GM12865 (cell line): ENCODE measurements around the gene SLC5A6.

Experiments
- DNase-seq: peaks from one replicate; pipeline ENCODE4 v3.0.0; 2010; ENCODE audit warnings: low read depth
- H3K4me3 ChIP-seq: 2 replicates; pipeline ENCODE4 v1.5.1; 2011; ENCODE audit warnings: mild to moderate bottlenecking, low read depth, low read length, control low read depth
- TF ChIP-seq, protein P1 (sequence below): IDR thresholded peaks from 2 replicates; pipeline ENCODE4 v1.5.1; 2011; ENCODE audit warnings: low read length, control low read depth, low read depth, inconsistent platforms; ENCODE audit not compliant: insufficient read depth; ENCODE audit errors: missing control alignments

SLC5A6 gene

DNA sequence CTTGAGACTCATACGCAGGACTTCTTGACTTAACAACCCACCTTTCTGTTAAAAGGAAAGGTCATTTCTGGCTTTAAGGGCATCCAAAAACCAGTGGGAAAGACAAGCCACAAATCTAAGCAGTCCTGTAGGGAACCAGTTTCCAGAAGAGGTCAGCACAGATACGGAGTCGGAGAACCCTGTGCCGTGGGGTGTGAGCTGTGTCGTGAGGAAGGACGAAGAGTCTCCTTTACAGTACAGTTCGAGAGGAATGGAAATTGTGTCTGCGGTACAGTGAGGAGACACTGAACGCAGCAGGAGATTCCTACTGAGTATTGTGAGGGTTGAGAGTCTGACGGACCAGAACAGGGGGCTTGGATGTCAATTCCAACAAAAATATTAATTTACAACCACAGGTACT is 33.0 kb upstream of the SLC5A6 start:
- DNase-seq, result no peak
- H3K4me3 ChIP-seq, result no peak overlapping the region
- TF ChIP-seq, protein P1, sequence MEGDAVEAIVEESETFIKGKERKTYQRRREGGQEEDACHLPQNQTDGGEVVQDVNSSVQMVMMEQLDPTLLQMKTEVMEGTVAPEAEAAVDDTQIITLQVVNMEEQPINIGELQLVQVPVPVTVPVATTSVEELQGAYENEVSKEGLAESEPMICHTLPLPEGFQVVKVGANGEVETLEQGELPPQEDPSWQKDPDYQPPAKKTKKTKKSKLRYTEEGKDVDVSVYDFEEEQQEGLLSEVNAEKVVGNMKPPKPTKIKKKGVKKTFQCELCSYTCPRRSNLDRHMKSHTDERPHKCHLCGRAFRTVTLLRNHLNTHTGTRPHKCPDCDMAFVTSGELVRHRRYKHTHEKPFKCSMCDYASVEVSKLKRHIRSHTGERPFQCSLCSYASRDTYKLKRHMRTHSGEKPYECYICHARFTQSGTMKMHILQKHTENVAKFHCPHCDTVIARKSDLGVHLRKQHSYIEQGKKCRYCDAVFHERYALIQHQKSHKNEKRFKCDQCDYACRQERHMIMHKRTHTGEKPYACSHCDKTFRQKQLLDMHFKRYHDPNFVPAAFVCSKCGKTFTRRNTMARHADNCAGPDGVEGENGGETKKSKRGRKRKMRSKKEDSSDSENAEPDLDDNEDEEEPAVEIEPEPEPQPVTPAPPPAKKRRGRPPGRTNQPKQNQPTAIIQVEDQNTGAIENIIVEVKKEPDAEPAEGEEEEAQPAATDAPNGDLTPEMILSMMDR, result no peak

DNA sequence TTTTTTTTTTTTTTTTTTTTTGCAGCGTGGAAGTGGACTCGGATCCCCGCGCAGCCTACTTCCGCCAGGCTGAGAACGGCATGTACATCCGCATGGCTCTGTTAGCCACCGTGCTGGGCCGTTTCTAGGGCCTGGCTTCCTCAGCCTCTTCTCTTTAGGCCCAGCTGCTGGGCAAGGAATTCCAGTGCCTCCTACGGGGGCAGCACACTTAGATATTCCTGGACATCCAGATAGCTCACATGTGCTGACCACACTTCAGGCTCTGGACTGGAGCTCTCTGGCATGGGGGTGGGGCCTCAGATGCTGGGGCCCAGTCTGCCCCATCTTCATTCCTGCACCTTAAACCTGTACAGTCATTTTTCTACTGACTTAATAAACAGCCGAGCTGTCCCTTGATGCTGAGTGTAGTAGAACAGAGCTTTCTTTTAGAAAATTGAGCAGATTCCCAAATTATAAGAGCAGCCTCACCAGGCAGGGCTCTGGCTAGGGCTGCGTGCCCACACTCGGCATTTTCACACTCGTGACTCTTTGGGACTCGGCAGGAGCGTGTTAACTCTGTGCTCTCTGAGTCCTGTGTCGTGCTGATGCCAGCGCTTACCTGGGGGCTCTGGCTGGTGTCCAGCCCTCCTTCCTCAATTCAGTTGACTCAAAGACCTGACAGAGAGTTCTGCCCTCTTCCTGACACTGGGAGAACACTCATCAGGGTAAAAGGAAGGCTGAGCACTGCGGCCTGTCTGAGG is 31.5 kb upstream of the SLC5A6 start:
- H3K4me3 ChIP-seq, result no peak overlapping the region
- TF ChIP-seq, protein P1, result no peak
- no peak for DNase-seq

DNA sequence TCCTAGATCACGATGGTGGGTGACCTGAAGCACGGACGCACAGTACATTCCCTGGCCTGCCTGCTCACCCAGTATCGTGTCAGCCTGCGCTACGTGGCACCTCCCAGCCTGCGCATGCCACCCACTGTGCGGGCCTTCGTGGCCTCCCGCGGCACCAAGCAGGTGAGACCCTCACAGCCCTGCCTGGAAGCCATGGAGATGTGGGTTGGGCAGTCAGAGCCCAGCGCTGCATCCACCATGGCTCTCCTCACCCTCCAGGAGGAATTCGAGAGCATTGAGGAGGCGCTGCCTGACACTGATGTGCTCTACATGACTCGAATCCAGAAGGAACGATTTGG is 30.5 kb upstream of the SLC5A6 start:
- DNase-seq, result no peak
- TF ChIP-seq, protein P1, result no peak
- H3K4me3 ChIP-seq, result no peak overlapping the region

DNA sequence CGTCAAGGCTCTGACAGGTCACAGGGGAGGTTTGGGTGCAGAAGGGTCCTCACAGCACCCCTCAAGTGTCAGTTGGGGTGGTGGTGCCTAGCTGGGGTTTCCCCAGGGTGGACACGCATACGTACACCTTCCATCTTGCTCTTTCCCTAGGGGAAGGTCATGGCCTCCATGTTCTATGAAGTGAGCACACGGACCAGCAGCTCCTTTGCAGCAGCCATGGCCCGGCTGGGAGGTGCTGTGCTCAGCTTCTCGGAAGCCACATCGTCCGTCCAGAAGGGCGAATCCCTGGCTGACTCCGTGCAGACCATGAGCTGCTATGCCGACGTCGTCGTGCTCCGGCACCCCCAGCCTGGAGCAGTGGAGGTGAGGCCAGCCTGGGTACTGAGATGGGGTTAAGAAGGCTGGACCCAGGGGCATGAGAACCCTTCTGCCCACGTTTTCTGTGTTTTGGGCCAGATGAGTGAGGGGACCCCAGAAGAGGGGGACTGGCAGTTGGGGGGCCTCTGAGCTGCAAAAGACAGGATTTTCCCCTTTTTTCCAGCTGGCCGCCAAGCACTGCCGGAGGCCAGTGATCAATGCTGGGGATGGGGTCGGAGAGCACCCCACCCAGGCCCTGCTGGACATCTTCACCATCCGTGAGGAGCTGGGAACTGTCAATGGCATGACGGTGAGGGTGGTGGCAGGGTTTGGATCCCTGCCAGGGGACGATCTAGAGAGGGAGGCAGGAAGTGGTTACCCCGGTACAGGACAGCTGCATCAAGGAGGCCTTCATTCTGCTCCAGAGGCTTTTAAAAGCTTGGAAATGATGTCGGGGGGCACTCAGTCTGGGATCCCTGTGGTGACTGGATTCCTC is 29.9 kb upstream of the SLC5A6 start:
- no peak overlapping the region for H3K4me3 ChIP-seq
- DNase-seq, result no peak
- TF ChIP-seq, protein P1, result no peak

DNA sequence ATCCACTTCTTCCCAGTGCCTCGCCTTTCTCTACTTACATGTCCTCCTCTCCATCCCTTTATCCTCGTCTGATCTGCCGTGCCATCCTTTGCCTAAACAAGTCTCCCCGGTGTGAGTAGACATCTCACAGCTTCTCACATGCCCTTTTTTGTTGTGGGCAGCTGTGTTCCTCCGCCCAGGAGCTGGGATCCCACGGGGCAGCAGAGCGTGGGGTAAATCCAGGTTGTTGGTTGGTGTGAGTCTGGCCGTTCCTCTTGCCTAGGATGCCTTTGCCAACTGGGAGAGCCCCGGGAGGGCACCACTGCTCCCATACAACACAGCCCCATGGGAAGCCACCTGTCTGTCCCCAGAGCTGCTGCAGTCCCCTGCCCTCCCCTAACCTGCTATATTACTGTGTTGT is 28.3 kb upstream of the SLC5A6 start:
- TF ChIP-seq, protein P1, result no peak
- no peak for DNase-seq

DNA sequence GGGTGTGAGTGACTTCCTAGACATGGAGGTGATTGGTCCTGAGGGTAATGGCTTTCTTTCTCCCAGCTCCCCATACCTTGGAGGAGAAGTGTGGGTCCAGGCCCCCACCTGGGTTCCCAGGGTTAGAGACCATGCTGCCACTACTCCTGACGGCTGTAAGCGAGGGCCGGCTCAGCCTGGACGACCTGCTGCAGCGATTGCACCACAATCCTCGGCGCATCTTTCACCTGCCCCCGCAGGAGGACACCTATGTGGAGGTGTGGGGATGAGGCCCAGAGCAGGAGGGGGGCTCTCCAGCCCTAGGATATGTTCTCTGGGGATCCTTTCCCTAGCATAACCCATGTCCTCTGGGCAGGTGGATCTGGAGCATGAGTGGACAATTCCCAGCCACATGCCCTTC is 26.9 kb upstream of the SLC5A6 start:
- TF ChIP-seq, protein P1, result no peak
- no peak for DNase-seq
- H3K4me3 ChIP-seq, result no peak overlapping the region

More for the DNA sequence above, 28.3 kb upstream of the SLC5A6 start:
- H3K4me3 ChIP-seq, result no peak overlapping the region
